ENCODE measurements around the gene NFATC1. TPM values are rescaled to one million over a fixed set of nuclear protein-coding genes. Genes with fewer than 3 reads are reported as not detected.

NFATC1 gene
- polyA plus RNA-seq, 2 of the 4 experiments (the other 2 are of a cell fraction): 0.52 to 1.7 TPM

- ATAC-seq (no peak), FAIRE-seq (no peak), DNase-seq (ENCODE audit: low read depth in 1 of 2, low spot score in 1 of 2) (no peak)
- ChIA-PET POLR2A (no interaction called here), CTCF (interaction anchor here (1.0 to 11.7 kb wide), 4 partner anchors 9 to 260 kb away, joined by 3 to 144 read pairs (median 4); no protein-coding TSS in a partner anchor)
- H3K9me3 ChIP-seq: no peaks in the 10 kb centered on the region
- H3K4me1 ChIP-seq: no peaks in the 10 kb centered on the region
- TF ChIP-seq MAZ (IDR thresholded peaks at IDR 0.05; ENCODE audit: borderline replicate concordance, low read depth, low read length) (no peak), ZC3H11A (IDR thresholded peaks at IDR 0.05) (no peak), SREBF2 (IDR thresholded peaks at IDR 0.05) (no peak), KDM1A (IDR thresholded peaks at IDR 0.05; ENCODE audit: low read depth) (no peak), HOXA7 (CRISPR knock-in tag; IDR thresholded peaks at IDR 0.05) (no peak), CHD4 (IDR thresholded peaks at IDR 0.05; ENCODE audit: borderline replicate concordance) (no peak), FOSB (CRISPR knock-in tag; IDR thresholded peaks at IDR 0.05) (no peak), HMGXB4 (CRISPR knock-in tag; IDR thresholded peaks at IDR 0.05; ENCODE audit: borderline replicate concordance) (no peak), CHD2 (IDR thresholded peaks at IDR 0.05; ENCODE audit: low read length, partially characterized antibody) (no peak), NPAS2 (CRISPR knock-in tag; IDR thresholded peaks at IDR 0.05; ENCODE audit: borderline replicate concordance) (no peak), PHF8 (IDR thresholded peaks at IDR 0.05; ENCODE audit: borderline replicate concordance, low read depth) (no peak), RARB (CRISPR knock-in tag; IDR thresholded peaks at IDR 0.05) (no peak), NR3C1 (IDR thresholded peaks at IDR 0.05) (no peak)
- no peak overlapping the region for H3K4me3 ChIP-seq
- H3K4me2 ChIP-seq: no peak overlapping the region
- no peak overlapping the region for H3K27ac ChIP-seq
- WGBS (ENCODE audit: missing lambda C conversion rate): 86% methylated on average over 11 of the region's 16 CpGs
Measured at GRCh38 chr18:79384834-79385233, 10.9 kb upstream of the NFATC1 start.

- H3K4me1 ChIP-seq: no peaks in the 10 kb centered on the region
- FAIRE-seq (no peak), ATAC-seq (no peak), DNase-seq (ENCODE audit: low read depth in 1 of 2, low spot score in 1 of 2) (no peak)
- H3K4me3 ChIP-seq: no peak overlapping the region
- TF ChIP-seq MAZ (IDR thresholded peaks at IDR 0.05; ENCODE audit: borderline replicate concordance, low read depth, low read length) (no peak), ELK1 (IDR thresholded peaks at IDR 0.05; ENCODE audit: low read depth, low read length) (no peak), PHF8 (IDR thresholded peaks at IDR 0.05; ENCODE audit: borderline replicate concordance, low read depth) (no peak), POLR2AphosphoS2 (conservative IDR thresholded peaks at IDR 0.05; ENCODE audit: low read length) (no peak), MAFK (IDR thresholded peaks at IDR 0.05; ENCODE audit: partially characterized antibody) (no peak), EP300 (IDR thresholded peaks at IDR 0.05) (no peak), ZNF302 (CRISPR knock-in tag; IDR thresholded peaks at IDR 0.05) (no peak), GATA3 (IDR thresholded peaks at IDR 0.05; ENCODE audit: borderline replicate concordance) (no peak), KDM5A (IDR thresholded peaks at IDR 0.05) (no peak), MYC (IDR thresholded peaks at IDR 0.05; ENCODE audit: borderline replicate concordance, low read length) (no peak), FOSB (CRISPR knock-in tag; IDR thresholded peaks at IDR 0.05) (no peak), CTCF (IDR thresholded peaks at IDR 0.05) (no peak)
- CTCF ChIA-PET: interaction anchor here (1.0 to 11.7 kb wide), 2 partner anchors 144 to 258 kb away, joined by 3 to 144 read pairs; no protein-coding TSS in a partner anchor
- WGBS (ENCODE audit: missing lambda C conversion rate): 72% methylated on average over 3 of the region's 17 CpGs
- H3K27ac ChIP-seq: no peak overlapping the region
- no peak overlapping the region for H3K4me2 ChIP-seq
- POLR2A ChIA-PET: no interaction called here
- H3K9me3 ChIP-seq: no peaks in the 10 kb centered on the region
Measured at GRCh38 chr18:79385326-79385707, 10.4 kb upstream of the NFATC1 start.
